Activated CD8-positive, alpha-beta memory T cell treated with anti-CD3 and anti-CD28 coated beads for 36 hours (primary cell): Measurements from ENCODE around the gene B4GALNT4. TPM values are rescaled to one million over a fixed set of nuclear protein-coding genes. Genes with fewer than 3 reads are reported as not detected.
"Not testable (repeated sequence)": the region's sequence is repeated elsewhere in the genome, so short reads cannot be mapped to it uniquely, and the experiment has no call there.

Experiments
- CTCF ChIA-PET: fragments of 350-600 bp; sonication (Branson Sonifier 250); formaldehyde crosslinking; loops from one replicate; lab custom pipeline; 2021; ENCODE audit warnings: antibody characterized with exemption; lab: Charles Lee
- POLR2A ChIA-PET: fragments of 350-600 bp; sonication (Branson Sonifier 250); formaldehyde crosslinking; loops from one replicate; lab custom pipeline; 2021; ENCODE audit warnings: antibody characterized with exemption; lab: Charles Lee
- total RNA-seq, 2 experiments: library from RNA; stranded (reverse); gene quantifications; one replicate each; pipeline ENCODE4 v1.2.3, GENCODE V29; 2021

B4GALNT4 gene
- total RNA-seq, 2 experiments from 2014 or later: 0.38 to 0.42 TPM

DNA sequence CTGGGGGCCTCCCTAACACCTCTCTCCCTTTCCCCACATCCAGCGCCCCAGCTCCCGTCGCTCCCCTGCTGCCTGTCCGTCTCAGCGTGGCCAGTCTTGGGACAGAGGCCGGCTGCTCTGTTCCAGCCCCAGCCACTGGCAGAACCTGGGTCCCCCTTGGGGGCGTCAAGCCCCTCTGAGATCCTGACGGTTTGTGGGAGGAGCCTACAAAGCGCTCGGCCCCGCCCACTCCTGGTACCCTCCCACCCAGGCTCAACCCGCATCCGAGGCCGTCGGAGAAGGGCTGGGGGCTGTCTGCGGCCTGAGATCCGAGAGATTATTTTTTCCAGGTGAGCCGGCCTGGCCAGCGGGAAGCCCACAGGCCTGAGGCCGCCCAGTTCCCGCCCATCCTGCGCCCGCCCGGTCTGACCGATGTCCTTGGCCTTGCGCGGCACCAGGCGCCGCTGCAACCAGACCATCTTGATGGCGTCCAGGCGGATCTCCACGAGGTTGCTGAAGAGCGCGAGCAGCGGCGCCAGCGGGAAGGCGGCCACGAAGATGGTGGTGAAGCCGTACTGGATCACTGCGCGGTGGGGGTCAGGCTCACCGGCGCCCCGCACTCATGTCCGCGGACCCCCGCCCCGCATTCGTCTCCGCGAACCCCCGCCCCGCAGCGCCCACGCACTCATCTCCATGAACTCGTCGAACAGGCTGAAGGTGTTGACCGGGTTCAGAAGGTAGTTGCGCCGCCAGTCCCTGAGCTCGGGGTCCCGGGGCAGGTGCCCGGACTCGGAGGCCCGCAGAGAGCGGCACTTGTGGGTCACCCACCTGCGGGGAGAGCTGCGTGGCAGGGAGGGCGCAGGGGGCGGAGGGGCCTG, 51.0 kb downstream of the B4GALNT4 start:
- POLR2A ChIA-PET: no interaction called here
- CTCF ChIA-PET: no interaction called here

DNA sequence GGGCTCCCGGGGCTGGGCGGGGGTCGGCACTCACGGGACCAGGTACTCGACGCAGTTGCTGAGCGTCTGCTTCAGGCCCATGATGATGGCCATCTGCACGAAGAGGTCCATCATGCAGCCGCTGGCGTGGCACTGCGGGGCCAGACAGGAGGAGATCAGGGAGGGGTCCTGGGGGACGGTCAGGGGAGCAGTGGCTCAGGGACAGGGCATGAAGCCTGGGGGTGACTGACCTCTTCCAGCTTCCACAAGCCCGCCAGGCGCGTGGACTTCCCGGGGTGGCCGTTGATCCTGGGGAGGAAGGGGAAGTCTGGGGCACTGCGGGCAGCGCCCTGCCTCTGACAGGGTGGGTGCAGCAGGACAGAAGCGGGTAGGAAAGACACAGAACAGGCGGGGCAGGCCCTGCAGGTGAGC, 51.6 kb downstream of the B4GALNT4 start:
- CTCF ChIA-PET: no interaction called here

DNA sequence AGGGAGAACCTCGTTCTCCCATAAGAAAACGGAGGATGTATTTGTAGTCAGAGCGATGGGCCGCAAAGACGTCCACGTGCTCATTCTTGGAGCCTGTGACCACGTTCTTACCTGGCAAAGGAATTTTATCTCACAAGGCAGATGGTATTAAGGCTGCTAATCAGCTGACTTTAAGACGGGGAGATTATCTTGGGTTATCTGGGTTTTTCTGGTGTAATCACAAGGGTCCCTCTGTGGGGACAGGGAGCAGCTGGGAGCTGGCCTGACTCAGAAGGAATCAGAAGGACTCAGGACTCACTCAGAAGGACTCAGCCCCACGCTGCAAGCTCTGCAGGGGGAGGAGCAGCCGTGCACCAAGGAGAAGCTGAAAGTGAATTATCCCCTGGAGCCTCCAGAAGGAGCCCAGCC, 53.0 kb downstream of the B4GALNT4 start:
- ChIA-PET POLR2A (no interaction called here), CTCF (no interaction called here)

More for the DNA sequence above, 51.6 kb downstream of the B4GALNT4 start:
- POLR2A ChIA-PET: no interaction called here

DNA sequence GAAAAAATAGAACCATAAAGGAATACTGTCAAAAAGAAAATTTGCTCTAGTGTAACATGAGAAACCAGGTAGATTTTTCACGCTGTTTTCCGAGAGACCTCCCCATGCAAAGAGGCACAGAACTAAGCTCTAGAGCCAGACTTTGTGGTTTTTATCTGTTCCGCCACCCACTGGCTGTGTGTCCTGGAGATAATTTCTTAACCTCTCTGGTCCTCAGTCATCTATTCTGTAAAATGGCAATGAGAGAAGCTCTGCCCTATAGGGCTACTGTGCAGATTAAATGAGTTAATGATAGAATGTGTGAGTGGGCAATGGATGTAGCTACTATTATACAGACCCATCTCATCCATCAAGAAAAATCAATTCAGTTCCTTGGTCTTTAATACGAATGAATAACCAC, 54.9 kb downstream of the B4GALNT4 start:
- ChIA-PET CTCF (no interaction called here), POLR2A (no interaction called here)

DNA sequence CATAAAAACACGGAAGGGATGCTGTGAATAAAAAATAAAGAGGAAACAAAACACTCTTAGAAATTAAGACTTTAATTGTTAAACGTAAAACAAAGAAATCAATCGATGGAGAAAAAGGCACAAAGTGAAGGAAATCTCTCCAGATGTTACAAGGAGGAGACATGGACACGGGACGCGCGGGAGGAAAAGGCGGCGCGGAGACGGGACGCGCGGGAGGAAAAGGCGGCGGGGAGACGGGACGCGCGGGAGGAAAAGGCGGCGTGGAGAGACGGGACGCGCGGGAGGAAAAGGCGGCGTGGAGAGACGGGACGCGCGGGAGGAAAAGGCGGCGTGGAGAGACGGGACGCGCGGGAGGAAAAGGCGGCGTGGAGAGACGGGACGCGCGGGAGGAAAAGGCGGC, 55.5 kb downstream of the B4GALNT4 start:
- CTCF ChIA-PET, POLR2A ChIA-PET: not testable (repeated sequence)

DNA sequence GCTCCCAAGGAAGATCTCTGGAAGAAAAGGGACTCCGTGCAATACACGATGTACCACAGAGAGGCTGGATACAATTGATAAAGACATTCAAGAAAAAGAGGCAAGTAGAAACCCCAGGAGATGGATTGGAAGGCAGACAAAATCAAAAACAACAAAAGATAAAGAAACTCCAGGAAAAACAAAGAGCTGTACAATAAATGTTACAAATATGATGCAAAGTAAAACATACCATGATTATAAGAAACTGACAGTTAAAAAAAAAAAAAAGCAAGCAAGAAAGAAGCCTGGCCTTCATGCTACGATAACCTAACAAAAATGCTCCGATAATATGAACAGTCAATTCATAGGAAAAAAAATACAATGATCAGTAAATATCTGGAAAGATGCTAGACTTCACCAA, 56.0 kb downstream of the B4GALNT4 start:
- CTCF ChIA-PET: no interaction called here

DNA sequence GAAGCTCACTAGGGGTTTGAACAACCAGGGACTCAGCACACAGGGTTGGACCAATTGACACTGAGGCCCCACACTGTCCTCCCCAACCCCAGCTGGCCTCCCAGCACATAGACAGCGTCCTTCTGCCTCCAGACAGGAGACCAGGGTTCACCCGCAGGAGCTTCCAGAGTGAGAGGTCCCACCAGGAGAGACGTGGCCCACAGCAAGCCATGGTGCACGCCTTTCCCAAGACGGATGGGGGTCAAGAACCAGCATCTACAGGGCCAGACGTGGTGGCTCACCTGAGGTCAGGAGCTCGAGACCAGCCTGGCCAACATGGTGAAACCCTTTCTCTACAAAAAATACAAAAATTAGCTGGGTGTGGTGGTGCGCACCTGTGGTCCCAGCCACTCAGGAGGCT, 57.6 kb downstream of the B4GALNT4 start:
- POLR2A ChIA-PET: no interaction called here
- CTCF ChIA-PET: no interaction called here

More for the DNA sequence above, 56.0 kb downstream of the B4GALNT4 start:
- POLR2A ChIA-PET: no interaction called here

DNA sequence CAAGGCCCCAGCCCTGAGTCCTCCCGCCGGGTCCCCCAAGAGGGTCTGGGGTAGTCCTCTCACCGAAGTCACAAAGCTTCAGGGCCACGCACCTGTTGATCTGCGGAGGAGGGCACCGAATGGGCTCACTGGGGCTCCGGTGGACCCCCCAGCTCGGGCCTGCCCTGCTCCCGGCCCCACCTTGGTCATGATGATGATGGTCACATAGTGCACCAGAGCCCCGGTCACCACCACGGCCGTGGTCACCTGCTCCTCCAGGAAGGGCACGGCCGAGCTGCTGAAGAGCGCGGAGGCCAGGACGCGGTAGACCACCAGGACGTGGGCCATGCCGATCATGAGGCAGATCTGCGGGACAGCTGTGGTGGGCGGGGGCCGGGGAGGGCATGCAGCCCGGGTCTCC, 59.0 kb downstream of the B4GALNT4 start:
- CTCF ChIA-PET: no interaction called here
- POLR2A ChIA-PET: no interaction called here

DNA sequence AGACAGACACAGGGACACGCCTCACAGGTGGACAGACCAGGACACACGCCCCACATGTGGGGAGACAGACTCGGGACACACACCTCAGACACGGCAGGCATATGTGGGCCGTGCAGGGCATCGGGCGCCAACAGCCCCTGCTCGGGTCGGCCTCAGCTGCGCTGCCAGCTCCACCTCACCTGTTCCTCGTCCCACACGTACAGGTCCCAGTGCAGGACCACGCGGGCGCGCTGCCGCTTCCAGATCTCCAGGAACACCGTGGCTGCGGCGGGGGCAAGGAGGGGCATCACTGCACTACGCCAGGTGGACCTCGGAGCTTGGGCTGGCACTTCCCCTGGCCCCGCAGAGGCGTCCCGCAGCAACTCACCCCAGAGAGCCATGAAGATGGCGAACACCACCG, 60.1 kb downstream of the B4GALNT4 start:
- ChIA-PET POLR2A (no interaction called here), CTCF (no interaction called here)

DNA sequence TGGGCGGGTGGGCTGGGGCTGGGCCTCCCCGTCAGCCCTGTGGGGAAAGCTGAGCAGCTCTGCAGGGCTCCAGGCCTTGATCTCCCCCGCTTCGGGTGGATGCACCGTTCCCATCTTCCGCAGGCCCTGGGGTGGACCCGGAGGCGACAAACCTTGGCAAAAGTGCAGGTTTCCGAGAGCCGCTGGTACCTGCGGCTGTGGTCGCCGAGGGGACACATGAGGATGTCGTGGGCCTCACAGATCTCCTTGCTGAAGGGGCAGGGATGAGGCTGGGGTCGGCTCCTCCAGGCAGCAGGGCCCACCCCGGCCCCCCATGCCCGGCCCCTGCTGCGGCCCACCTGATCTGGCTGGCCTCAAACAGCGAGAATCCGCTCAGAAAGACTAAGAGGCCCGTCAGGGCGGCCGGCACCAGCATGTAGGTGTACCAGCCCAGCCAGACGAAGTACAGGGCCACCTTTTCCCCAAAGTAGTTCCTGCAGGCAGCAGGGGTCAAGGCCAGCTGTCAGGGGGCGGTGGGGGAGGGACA, 60.7 kb downstream of the B4GALNT4 start:
- ChIA-PET POLR2A (no interaction called here), CTCF (no interaction called here)

Other genes with a start within 250 kb of the B4GALNT4 start
- gene SCGB1C1, start 176.4 kb upstream of the B4GALNT4 start, total RNA-seq: not detected
- 10 to 100 TPM; 39.8 to 40.6 TPM for gene BET1L, start 162.1 kb upstream of the B4GALNT4 start, total RNA-seq
- 100 to 1,000 TPM; 120 to 124 TPM for gene RIC8A, start 161.8 kb upstream of the B4GALNT4 start, total RNA-seq
- gene SIRT3, start 133.2 kb upstream of the B4GALNT4 start, total RNA-seq: 10 to 100 TPM; 13.5 to 16.0 TPM
- 100 to 1,000 TPM; 246 to 250 TPM for gene PSMD13, start 132.5 kb upstream of the B4GALNT4 start, total RNA-seq
- 1 to 10 TPM; 1.5 to 1.8 TPM for gene NLRP6, start 91.1 kb upstream of the B4GALNT4 start, total RNA-seq
- gene PGGHG, start 80.4 kb upstream of the B4GALNT4 start, total RNA-seq: 10 to 100 TPM; 84.3 to 85.2 TPM
- not detected for gene IFITM5, start 70.0 kb upstream of the B4GALNT4 start, total RNA-seq
- gene IFITM2, start 61.7 kb upstream of the B4GALNT4 start, total RNA-seq: 100 to 1,000 TPM; 179 to 189 TPM
- gene IFITM1, start 55.5 kb upstream of the B4GALNT4 start, total RNA-seq: 10 to 100 TPM; 97.5 to 99.3 TPM
- 10 to 100 TPM; 30.8 to 36.7 TPM for gene IFITM3, start 48.6 kb upstream of the B4GALNT4 start, total RNA-seq
- under 1 TPM in 1 of 2 experiments, not detected in 1; 0.50 TPM for gene PKP3, start 24.7 kb downstream of the B4GALNT4 start, total RNA-seq
- gene SIGIRR, start 45.5 kb downstream of the B4GALNT4 start, total RNA-seq: 10 to 100 TPM; 34.4 to 35.6 TPM
- gene ANO9, start 72.5 kb downstream of the B4GALNT4 start, total RNA-seq: 10 to 100 TPM; 21.9 to 22.0 TPM
- gene PTDSS2, start 80.8 kb downstream of the B4GALNT4 start, total RNA-seq: 10 to 100 TPM; 26.2 to 30.0 TPM
- 100 to 1,000 TPM; 120 TPM for gene RNH1, start 137.7 kb downstream of the B4GALNT4 start, total RNA-seq
- 10 to 100 TPM; 75.2 to 79.1 TPM for gene HRAS, start 166.1 kb downstream of the B4GALNT4 start, total RNA-seq
- gene LRRC56, start 168.0 kb downstream of the B4GALNT4 start, total RNA-seq: 1 to 10 TPM; 1.8 to 2.1 TPM
- gene LMNTD2, start 191.2 kb downstream of the B4GALNT4 start, total RNA-seq: under 1 TPM; 0.75 to 0.89 TPM
- gene RASSF7, start 191.5 kb downstream of the B4GALNT4 start, total RNA-seq: 10 to 100 TPM; 19.8 to 21.2 TPM
- 10 to 100 TPM; 46.0 to 47.4 TPM for gene PHRF1, start 207.0 kb downstream of the B4GALNT4 start, total RNA-seq
- gene IRF7, start 246.5 kb downstream of the B4GALNT4 start, total RNA-seq: 1 to 10 TPM; 7.6 to 9.5 TPM